Measurements from ENCODE around the gene COL4A4. TPM values are rescaled to one million over a fixed set of nuclear protein-coding genes. Genes with fewer than 3 reads are reported as not detected.

COL4A4 gene
- total and polyA plus RNA-seq, 2 of the 13 experiments (the other 11 are each of a cell fraction or from before 2014, with no cell fraction given), result not detected

GRCh38 chr2:227035711-227036367 is 128.2 kb downstream of the COL4A4 start:
- POLR2A ChIA-PET, result no interaction called here
- no peak overlapping the region for H3K4me3 ChIP-seq (replicated peaks in 1 of 3; ENCODE audit: insufficient read depth in 1 of 3, low read depth in 2 of 3, low read length in 3 of 3)

More at GRCh38 chr2:227035711-227036367, 128.2 kb downstream of the COL4A4 start:
- WGBS (ENCODE audit: low lambda C conversion rate), result 22% methylated on average over 7 of the region's 7 CpGs
- H2AFZ ChIP-seq (ENCODE audit: low read length), result no peak overlapping the region
- H3K79me2 ChIP-seq (ENCODE audit: insufficient read depth, low read length), result no peaks in the 10 kb centered on the region
- H3K9me3 ChIP-seq (ENCODE audit: low read length), result no peaks in the 10 kb centered on the region
- no peaks in the 10 kb centered on the region for H3K36me3 ChIP-seq (replicated peaks in 1 of 2; ENCODE audit: control insufficient read depth in 1 of 2, insufficient read depth in 2 of 2, low read length in 2 of 2)
- in situ Hi-C loops (cut with HindIII; ENCODE audit: extremely low pct_ligation_motif_present, low pct_unique_long_range_greater_than_20kb), result no loop called here
- intact Hi-C loops (cut with micrococcal nuclease; ENCODE audit: unreplicated experiment), result no loop called here
- H3K4me2 ChIP-seq (ENCODE audit: low read depth, low read length), result no peak overlapping the region
- no peaks in the 10 kb centered on the region for H4K20me1 ChIP-seq (ENCODE audit: insufficient read depth, low read length)
- H3K27ac ChIP-seq (ENCODE audit: extremely low read length, insufficient read depth, low read length), result no peak overlapping the region
- no TSS peak for BruUV-seq (replicated peaks)
- ATAC-seq (no peak), FAIRE-seq (no peak), DNase-seq (ENCODE audit: low spot score) (no peak)
- peaks cover 16% of the 10 kb centered on the region for H3K4me1 ChIP-seq (ENCODE audit: insufficient read depth, low read length)
- H3K9ac ChIP-seq (ENCODE audit: insufficient read depth, low read depth, low read length), result no peak overlapping the region
- no peaks in the 10 kb centered on the region; a peak in 2 of 5 replicates for H3K27me3 ChIP-seq (ENCODE audit: control insufficient read depth in 1 of 2, insufficient read depth in 2 of 2, low read length in 2 of 2)
- no peak for TF ChIP-seq HNRNPL (IDR thresholded peaks at IDR 0.05; ENCODE audit: low read depth, low read length)
- no peak for TF ChIP-seq ZNF207 (IDR thresholded peaks at IDR 0.05; ENCODE audit: borderline replicate concordance)
- TF ChIP-seq PATZ1 (CRISPR knock-in tag; IDR thresholded peaks at IDR 0.05), result no peak
- CTCF ChIA-PET (ENCODE audit: low intra/inter-chr PET ratio, low total read pairs), result no interaction called here

Measured in HepG2 (cell line).